Stimulated activated memory B cell treated with anti-CD40 and anti-IgM and Interleukin-4, amounts not matched to agents 10 μg/mL and 1 μg/mL and 100 μg/mL, for 72 hours (primary cell): ENCODE measurements around the gene GRIP2.

ENCODE experiments used
- ATAC-seq: fragments of 150-1000 bp; cut with Tn5 transposase; 2 replicates; pipeline ENCODE4 v1.10.0; 2021
- H3K27ac Mint-ChIP-seq: one replicate; pipeline ENCODE4 v1.8.0; 2022; ENCODE audit warnings: mild to moderate bottlenecking, mixed read lengths
- H3K27me3 Mint-ChIP-seq: one replicate; pipeline ENCODE4 v1.8.0; 2022; ENCODE audit warnings: mixed read lengths
- H3K36me3 Mint-ChIP-seq: one replicate; pipeline ENCODE4 v1.8.0; 2022; ENCODE audit warnings: mixed read lengths
- H3K4me1 Mint-ChIP-seq: one replicate; pipeline ENCODE4 v1.8.0; 2022; ENCODE audit warnings: mixed read lengths
- H3K4me3 Mint-ChIP-seq: one replicate; pipeline ENCODE4 v1.8.0; 2022; ENCODE audit warnings: mild to moderate bottlenecking, moderate library complexity, mixed read lengths
- H3K9me3 Mint-ChIP-seq: one replicate; pipeline ENCODE4 v1.8.0; 2022; ENCODE audit warnings: mixed read lengths

The GRIP2 gene

DNA sequence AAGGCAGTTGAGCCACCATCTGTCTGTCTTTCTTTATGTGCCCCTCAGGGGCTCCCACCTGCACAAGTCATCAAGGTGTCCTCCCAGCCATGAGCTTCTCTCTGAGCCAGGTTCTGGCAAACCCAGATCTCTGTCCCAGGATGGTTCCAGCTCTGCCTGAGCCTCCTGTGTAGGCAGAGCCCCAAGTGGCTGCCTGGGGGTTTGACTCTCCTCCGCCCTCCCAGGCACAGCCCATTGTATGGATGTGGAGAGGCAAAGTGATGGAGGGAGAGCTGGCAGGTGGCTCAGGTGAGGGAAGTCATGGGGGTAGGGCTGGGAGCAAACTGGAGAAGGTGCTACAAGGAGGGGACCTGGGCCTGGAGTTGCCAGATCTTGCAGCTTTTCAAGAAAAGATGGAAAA, 56.9 kb downstream of the GRIP2 start:
- Mint-ChIP-seq H3K4me3 (no peak overlapping the region), H3K36me3 (peaks cover 83% of the 10 kb centered on the region), H3K27ac (no peak overlapping the region), H3K27me3 (no peaks in the 10 kb centered on the region), H3K9me3 (no peaks in the 10 kb centered on the region), H3K4me1 (no peaks in the 10 kb centered on the region)
- no peak for ATAC-seq

DNA sequence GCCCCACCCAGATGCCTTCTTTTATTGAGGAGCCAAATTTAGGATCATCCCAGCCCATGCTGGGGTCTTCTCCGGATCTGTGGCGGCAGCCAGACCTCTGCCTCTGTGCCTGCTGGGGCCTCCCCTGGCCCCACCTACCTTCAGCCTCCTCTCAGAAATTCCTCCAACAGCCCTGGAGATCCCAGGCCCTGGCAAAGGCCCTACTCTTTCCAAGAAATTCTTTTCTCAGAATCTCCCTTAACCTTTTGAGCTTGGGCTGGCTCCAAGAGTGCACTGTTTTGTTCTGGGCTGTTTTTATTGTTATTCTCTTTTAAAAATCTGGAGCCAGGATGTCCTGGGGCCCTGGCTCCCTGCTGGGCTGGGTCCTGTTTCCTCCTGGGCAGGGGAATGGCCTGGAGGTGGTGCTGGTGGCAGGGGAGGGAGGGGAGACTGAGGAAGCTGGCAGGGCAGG, 57.8 kb downstream of the GRIP2 start:
- no peak overlapping the region for H3K4me3 Mint-ChIP-seq
- no peak overlapping the region for H3K27ac Mint-ChIP-seq
- H3K9me3 Mint-ChIP-seq: no peaks in the 10 kb centered on the region
- no peaks in the 10 kb centered on the region for H3K4me1 Mint-ChIP-seq
- H3K27me3 Mint-ChIP-seq: no peaks in the 10 kb centered on the region
- peaks cover 86% of the 10 kb centered on the region for H3K36me3 Mint-ChIP-seq
- ATAC-seq: no peak

GRCh38 chr3:14481646-14482036, 58.5 kb downstream of the GRIP2 start:
- Mint-ChIP-seq H3K27me3 (no peaks in the 10 kb centered on the region), H3K4me3 (no peak overlapping the region), H3K9me3 (no peaks in the 10 kb centered on the region), H3K27ac (no peak overlapping the region), H3K36me3 (peaks cover 86% of the 10 kb centered on the region), H3K4me1 (no peaks in the 10 kb centered on the region)
- no peak for ATAC-seq

GRCh38 chr3:14481018-14481645, 59.0 kb downstream of the GRIP2 start:
- Mint-ChIP-seq H3K4me3 (no peak overlapping the region), H3K4me1 (no peaks in the 10 kb centered on the region), H3K27ac (no peak overlapping the region), H3K36me3 (peaks cover 87% of the 10 kb centered on the region), H3K9me3 (no peaks in the 10 kb centered on the region), H3K27me3 (no peaks in the 10 kb centered on the region)
- no peak for ATAC-seq

DNA sequence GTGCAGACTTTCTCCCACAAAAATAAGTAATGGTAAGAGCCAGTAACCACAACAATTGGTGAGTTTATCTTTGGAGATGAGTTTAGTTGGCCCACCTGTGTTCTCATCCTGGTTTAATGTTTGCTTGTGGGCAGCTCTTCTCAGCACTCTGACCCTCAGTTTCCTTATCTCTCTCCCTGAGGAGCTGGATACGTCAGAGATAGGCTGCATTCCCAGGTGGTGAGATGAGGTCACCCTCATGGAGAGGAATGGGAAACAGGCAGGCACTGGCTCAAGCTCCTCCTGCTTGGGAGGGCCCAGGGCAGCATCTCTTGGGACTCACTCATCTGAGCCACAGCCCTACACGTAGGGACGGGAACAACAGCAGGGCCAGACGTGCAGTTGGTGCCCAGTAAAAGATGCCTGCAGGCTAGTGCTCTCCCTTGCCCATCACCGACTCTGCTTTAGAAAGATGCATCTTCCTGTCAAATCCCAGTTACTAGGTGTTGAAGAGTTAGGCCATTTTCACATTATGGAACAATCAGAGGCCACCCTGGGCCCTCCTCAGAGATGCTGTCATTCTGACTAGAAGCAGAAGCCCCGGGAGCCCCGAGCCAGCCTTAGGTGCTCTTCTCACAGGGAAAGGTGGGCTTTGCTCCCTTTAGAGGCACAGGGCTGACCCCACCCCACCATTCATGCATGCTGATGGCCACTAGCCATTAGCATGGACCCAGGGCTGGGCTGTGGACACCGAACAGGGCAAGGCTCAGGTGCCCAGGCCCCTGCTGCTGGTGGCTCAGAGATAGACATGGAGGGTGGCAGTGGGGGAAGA, 59.7 kb downstream of the GRIP2 start:
- Mint-ChIP-seq H3K4me1 (no peaks in the 10 kb centered on the region), H3K27ac (no peak overlapping the region), H3K27me3 (no peaks in the 10 kb centered on the region), H3K36me3 (peaks cover 87% of the 10 kb centered on the region), H3K4me3 (no peak overlapping the region), H3K9me3 (no peaks in the 10 kb centered on the region)
- ATAC-seq: no peak

- Mint-ChIP-seq H3K4me1 (no peaks in the 10 kb centered on the region), H3K27me3 (no peaks in the 10 kb centered on the region), H3K9me3 (no peaks in the 10 kb centered on the region), H3K27ac (no peak overlapping the region), H3K4me3 (no peak overlapping the region), H3K36me3 (peaks cover 84% of the 10 kb centered on the region)
- ATAC-seq: no peak
Observed at GRCh38 chr3:14479591-14479990, 60.6 kb downstream of the GRIP2 start.

DNA sequence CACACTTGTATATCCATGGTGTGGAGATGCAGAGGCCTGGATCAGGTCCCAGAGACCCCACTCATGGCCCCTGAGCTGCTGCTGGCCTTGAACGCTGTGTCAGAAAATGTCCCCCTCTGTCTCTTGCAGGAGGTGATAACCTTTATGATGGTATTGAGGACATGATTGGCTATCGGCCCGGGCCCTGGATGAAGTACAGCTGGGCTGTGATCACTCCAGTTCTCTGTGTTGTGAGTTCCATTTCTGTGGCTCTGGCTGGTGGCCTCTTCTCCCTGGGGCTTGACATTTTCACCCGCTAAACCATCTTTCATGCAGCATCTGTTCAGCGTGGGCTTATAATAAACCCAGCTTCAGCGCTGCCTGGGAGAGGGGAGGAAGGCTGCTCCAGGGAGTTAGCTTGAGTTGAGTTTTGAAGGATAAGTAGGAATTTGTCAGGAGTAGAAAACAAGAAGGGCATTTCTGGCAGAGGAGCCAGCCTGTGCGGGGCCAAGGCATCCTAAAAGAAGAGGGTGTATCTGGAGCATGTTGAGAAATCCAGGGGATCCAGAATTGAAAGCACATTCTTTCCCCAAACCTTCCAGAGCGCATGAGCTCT, 61.1 kb downstream of the GRIP2 start:
- H3K27me3 Mint-ChIP-seq: no peaks in the 10 kb centered on the region
- ATAC-seq: no peak
- H3K4me1 Mint-ChIP-seq: no peaks in the 10 kb centered on the region
- peaks cover 84% of the 10 kb centered on the region for H3K36me3 Mint-ChIP-seq
- H3K9me3 Mint-ChIP-seq: no peaks in the 10 kb centered on the region
- no peak overlapping the region for H3K27ac Mint-ChIP-seq
- no peak overlapping the region for H3K4me3 Mint-ChIP-seq

GRCh38 chr3:14477311-14477935, 62.7 kb downstream of the GRIP2 start:
- Mint-ChIP-seq H3K27me3 (no peaks in the 10 kb centered on the region), H3K4me1 (peaks cover 1% of the 10 kb centered on the region), H3K4me3 (no peak overlapping the region), H3K9me3 (no peaks in the 10 kb centered on the region), H3K36me3 (peaks cover 91% of the 10 kb centered on the region), H3K27ac (no peak overlapping the region)
- ATAC-seq: no peak

DNA sequence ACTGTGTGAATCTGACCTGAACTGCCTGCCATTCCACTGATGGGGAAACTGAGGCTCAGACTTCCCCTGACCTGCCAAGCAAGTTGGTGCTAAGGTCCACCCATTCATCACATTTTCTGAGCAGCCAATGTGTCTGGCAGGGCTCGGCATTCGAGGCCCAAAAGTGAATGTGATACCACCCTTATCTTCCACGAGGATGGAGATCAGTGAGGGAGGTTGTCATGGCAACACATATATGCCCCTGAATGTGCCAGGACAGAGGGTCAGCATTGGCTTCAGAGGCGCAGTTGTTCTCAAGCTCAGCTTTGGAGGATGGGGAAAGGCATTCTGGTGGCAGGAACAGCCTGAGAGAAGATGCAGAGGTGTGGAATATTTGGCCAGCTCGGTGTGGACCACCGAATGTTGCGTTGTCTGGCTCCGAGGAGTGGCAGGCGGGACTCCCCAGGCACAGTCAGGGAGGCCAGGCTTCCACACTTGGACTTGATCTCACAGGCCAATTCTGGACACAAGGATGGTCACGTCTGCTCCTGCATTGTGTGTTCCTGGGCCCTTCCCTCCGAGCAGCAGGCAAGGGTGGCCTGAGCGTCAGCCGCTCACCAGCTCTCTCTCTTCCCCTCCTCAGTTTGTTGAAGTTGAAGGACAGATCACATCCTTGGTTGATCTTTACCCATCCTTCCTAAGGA, 63.4 kb downstream of the GRIP2 start:
- Mint-ChIP-seq H3K27me3 (no peaks in the 10 kb centered on the region), H3K27ac (no peak overlapping the region), H3K9me3 (no peaks in the 10 kb centered on the region), H3K4me3 (no peak overlapping the region), H3K4me1 (peaks cover 8% of the 10 kb centered on the region), H3K36me3 (peaks cover 93% of the 10 kb centered on the region)
- no peak for ATAC-seq

- H3K36me3 Mint-ChIP-seq: peaks cover 92% of the 10 kb centered on the region
- no peak for ATAC-seq
Observed at GRCh38 chr3:14475621-14476020, 64.5 kb downstream of the GRIP2 start.

DNA sequence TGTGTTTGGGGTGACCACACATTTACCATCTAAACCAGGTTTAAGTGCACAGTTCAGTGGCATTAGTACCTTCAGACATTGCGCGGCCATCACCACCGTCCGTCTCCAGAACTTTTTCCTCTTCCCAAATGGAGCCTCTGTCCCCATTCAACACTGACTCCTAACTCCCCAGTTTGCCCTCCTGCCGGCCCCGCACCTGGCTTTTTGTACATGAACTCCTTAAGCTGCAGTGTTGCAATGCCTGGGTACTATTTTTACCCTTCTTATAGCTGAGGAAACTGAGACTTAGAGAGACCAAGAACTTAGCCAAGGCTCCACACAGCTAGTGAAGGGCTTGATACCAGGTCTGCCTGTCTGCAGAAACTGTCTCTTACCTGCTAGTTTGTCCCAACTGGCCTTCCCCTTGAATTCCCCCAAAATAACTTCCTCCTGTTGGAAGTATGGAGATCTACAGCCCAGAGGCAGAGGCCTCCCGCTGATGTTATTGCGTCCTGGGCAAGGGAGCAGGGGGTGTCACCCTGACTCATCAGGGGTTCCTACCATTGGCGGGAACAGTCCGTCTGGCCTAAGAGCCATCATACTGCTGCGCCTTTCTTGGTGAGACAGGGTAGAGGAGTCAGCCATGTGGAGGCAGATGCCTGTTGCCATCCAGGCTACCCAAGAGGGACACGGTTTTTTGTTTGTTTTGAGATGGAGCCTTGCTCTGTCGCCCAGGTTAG, 65.6 kb downstream of the GRIP2 start:
- no peak for ATAC-seq
- H3K36me3 Mint-ChIP-seq: peaks cover 92% of the 10 kb centered on the region
- H3K4me1 Mint-ChIP-seq: peaks cover 9% of the 10 kb centered on the region
- no peaks in the 10 kb centered on the region for H3K27me3 Mint-ChIP-seq
- no peak overlapping the region for H3K27ac Mint-ChIP-seq
- H3K4me3 Mint-ChIP-seq: no peak overlapping the region
- no peaks in the 10 kb centered on the region for H3K9me3 Mint-ChIP-seq

More at GRCh38 chr3:14475621-14476020, 64.5 kb downstream of the GRIP2 start:
- Mint-ChIP-seq H3K27me3 (no peaks in the 10 kb centered on the region), H3K4me3 (no peak overlapping the region), H3K27ac (no peak overlapping the region), H3K4me1 (peaks cover 9% of the 10 kb centered on the region), H3K9me3 (no peaks in the 10 kb centered on the region)

GRCh38 chr3:14473411-14473891, 66.7 kb downstream of the GRIP2 start:
- Mint-ChIP-seq H3K27ac (no peak overlapping the region), H3K4me1 (peaks cover 9% of the 10 kb centered on the region)

DNA sequence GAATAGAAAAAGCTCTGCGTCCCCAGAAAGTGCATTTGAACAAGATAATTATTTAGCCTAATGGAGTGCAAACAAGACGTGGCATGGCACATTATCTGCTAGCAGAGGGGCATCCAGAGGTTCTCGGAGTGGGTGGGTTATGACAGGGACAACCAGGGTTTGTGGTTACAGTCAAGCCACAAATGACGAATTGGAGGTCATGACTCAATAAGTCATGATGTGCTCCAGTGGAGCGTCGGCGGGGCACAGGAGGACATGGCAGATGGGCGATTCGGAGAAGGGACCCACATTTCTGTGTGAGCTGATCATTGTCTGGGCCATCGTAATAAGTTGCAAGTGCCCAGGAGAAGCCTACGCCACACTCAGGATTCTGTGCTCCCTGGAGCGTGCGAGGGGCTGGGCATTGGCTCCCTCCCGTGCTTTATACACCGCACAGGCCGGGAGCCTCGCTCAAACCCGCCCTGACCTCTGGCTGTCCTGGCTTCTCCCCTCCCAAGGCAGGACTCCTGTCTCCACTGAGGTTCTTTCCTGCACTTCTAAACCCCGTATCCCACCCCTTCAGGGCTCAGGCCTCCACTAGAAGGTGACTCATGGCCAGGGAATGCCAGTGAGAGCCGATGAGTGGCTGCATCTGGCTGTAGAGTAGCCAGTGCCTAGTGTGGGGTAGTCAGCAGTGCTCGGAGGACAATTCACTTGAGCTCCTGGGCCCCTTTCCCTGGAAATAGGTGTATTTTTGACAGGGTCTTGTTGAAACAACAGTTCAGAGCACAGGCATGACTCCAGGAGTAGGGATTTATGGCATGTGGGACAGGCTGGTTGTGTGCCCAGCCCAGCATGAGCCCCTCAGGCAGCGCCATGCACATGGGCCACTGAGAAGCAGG, 67.4 kb downstream of the GRIP2 start:
- peak; percentile 70 for ATAC-seq
- Mint-ChIP-seq H3K4me3 (no peak overlapping the region), H3K27me3 (no peaks in the 10 kb centered on the region), H3K27ac (peak overlapping the region; percentile 74), H3K9me3 (no peaks in the 10 kb centered on the region), H3K4me1 (peaks cover 12% of the 10 kb centered on the region), H3K36me3 (peaks cover 86% of the 10 kb centered on the region)

More at GRCh38 chr3:14473411-14473891, 66.7 kb downstream of the GRIP2 start:
- H3K9me3 Mint-ChIP-seq: no peaks in the 10 kb centered on the region
- no peak overlapping the region for H3K4me3 Mint-ChIP-seq
- ATAC-seq: no peak
- peaks cover 89% of the 10 kb centered on the region for H3K36me3 Mint-ChIP-seq
- no peaks in the 10 kb centered on the region for H3K27me3 Mint-ChIP-seq
